GM19099 (cell line): ENCODE results near the gene IPO13.

Experiments
- POLR2A ChIP-seq: IDR thresholded peaks from 3 replicates; pipeline ENCODE4 v1.6.1; 2011; ENCODE audit warnings: low read depth; ENCODE audit not compliant: insufficient read length; ENCODE audit errors: extremely low read depth

The IPO13 gene

DNA sequence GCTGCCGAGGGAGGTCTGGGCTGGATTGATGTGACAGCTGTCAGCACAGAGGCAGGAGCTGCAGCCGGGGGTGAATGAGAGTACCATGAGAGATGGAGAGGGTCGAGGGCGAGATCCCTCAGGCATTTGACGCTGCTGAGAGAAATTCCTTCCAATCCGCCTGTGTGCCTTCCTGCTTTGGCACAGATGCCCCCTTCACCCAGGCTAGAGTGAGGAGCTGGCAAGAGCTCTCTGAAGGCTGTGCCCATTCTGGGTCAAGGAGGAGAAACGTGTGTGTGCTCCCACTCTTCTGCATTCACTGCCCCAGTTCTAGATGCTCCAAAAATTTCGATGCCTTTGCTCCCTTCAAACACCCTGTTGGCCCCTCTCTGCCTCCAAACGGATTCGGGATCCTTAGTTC lies 8.4 kb upstream of the IPO13 start:
- no peak for TF ChIP-seq POLR2A

DNA sequence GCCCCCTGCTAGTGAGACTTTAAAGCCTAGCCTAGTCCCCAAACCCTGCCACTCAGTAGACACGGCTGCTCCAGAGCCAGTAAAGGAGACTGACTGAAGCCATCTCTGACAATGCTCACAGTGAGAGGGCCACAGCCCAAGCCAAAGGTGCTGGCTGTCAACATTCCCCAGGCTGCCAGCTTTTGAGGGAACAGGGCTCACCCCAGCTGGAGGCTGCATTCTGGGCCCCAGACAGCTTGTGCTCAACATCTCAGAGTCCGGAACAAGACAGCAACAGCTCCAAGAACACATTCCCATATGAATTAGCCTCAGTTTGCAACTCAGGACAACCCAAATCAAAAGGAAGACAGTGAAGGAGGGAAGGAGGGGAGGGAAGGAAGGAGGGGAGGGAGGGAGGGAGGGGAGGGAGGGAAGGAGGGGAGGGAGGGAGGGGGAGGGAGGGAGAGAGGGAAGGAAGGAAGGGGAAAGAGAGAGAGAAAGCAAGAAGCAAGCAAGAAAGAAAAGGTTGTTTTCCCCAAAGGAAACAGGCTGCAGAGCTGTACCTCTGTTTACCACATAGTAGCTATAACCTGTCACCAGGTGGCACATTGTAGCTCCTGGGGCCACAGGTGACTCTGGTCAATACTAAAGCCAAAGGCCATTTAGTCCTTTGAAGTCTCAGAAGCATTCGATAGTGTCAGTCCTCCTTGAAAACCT lies 7.7 kb upstream of the IPO13 start:
- no peak for TF ChIP-seq POLR2A

DNA sequence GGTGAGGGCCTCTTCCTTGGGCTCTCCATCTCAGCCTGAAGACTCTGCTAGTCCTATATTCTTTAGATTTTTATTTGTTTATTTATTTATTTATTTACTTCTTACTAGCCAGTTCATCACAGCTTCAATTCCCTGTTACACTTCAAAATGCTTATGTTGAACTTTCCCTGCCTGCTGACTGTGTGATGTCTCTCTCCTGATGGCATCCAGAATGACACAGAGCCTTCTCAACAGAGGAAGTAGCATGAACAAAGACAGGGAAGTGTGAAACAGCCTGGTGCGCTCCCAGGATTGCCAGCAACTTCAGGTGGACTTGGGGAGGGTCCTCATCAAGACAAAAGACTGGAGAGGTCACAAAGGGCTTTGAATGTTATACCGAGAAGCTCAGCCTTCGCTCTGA lies 4.3 kb upstream of the IPO13 start:
- TF ChIP-seq POLR2A, result no peak

DNA sequence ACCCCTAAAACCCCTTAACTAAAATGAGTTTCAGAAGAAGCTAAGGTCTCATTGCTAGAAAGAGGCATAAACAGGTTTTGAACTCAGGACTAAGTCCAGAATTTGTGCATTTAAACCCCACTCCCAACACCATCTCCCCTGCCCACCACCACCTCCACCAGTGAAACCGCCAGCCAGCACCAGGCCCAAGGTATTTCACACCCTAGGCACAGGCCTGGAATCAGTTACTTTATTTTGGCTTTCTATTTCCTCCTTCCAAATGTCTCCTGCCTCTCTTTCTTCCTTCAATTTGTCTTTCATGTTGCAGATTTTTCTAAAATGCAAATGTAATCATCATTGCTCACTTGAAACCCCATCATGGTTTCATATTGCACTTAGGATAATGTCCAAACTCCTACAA lies 1.9 kb upstream of the IPO13 start:
- no peak for TF ChIP-seq POLR2A

DNA sequence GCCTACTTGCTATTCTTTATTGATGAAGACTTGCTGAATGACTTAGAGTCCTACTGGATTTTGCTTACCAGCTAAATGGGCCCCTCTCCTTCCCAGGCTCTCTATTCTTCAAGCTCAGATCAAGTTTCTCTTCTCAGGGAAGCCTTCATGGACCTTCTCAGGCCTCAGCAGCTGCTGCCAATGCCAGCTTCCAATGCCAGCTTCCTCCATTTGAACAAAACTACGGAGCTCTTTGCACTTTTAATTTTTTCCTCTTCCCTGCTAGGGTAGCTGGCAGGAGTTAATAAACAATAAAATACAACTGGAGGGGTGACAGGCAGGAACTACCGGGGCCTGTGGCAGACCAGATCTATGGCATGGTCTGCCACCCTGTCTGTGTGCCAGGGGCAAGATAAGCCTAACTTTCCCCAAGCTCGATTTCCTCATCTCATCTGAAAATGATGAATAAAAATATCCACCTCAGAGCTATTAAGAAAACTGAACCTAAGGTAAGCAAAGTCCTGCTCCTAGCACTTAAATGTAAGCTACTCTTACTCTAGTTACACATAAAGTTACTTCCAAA lies 995 bp upstream of the IPO13 start:
- no peak for TF ChIP-seq POLR2A

DNA sequence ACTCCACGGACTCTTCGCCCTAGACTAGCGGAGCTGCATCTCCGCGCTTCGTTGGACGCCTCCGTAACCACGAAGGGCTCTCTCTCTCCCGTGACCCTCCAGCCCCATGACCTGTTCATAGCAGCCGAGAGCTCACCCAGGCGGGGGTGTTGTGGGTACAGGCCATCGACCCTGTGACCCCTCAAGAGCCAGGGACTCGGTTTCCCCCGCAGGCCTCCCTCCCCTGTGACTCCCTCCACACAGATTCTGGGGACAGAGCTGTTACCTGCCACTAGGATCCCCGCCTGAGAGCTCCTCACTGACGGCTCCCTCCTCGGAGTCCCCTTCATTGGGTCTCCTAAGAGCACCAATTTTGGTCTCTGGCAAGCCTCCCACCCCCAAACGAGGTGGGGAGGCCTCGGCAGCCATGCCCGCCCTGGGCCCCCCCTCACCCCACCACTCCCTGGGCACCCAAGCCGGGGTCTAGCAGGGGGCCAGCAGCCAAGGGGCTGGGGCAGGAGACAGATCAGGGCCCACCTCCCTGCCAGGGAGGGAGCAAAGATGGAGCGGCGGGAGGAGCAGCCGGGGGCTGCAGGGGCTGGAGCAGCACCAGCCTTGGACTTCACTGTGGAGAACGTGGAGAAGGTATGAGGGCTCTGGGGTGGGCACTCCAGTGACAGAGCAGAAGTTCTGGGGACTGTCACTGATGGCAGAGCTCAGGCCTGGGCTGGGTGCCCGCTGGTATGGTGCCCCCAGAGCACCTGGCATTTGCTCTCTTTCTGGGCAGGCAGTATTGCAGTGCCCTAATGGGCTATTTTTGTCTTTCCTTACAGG lies 517 bp downstream of the IPO13 start:
- no peak for TF ChIP-seq POLR2A

DNA sequence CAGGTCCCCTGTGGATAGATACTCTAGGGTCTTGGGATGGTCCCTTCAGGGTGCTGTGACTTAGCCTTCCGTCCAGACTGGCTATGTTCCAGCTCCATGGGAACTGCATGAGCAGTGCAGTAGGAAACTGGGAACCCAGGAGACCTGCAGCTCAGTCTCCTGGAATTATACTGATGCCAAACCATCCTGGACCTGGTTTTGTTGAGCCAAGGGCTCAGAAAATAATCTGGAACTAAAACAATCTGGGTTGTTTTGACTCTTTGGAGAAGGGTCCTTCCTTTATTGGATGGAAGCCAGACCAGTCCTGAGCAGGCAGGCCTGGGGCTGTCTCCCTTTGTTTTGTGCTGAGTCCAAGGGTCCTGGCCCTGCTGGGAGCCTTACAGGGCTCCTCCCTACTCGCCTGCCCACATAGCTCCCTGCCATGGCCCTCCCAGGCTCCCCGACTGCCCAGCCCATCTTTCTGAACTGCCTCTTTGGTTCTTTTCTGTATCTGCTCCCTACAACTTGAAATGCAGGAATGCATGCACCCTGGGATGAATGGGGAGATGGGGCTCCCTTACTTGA lies 1.2 kb downstream of the IPO13 start:
- TF ChIP-seq POLR2A, result no peak

DNA sequence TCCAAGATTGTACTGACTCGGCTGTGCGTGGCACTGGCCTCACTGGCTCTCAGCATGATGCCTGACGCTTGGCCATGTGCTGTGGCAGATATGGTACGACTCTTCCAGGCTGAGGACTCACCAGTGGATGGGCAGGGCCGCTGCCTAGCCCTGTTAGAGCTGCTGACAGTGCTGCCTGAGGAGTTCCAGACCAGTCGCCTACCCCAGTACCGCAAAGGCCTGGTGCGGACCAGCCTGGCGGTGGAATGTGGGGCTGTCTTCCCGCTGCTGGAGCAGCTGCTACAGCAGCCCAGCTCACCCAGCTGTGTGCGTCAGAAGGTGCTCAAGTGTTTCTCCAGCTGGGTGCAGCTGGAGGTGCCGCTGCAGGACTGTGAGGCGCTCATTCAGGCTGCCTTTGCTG lies 2.9 kb downstream of the IPO13 start:
- TF ChIP-seq POLR2A, result no peak

DNA sequence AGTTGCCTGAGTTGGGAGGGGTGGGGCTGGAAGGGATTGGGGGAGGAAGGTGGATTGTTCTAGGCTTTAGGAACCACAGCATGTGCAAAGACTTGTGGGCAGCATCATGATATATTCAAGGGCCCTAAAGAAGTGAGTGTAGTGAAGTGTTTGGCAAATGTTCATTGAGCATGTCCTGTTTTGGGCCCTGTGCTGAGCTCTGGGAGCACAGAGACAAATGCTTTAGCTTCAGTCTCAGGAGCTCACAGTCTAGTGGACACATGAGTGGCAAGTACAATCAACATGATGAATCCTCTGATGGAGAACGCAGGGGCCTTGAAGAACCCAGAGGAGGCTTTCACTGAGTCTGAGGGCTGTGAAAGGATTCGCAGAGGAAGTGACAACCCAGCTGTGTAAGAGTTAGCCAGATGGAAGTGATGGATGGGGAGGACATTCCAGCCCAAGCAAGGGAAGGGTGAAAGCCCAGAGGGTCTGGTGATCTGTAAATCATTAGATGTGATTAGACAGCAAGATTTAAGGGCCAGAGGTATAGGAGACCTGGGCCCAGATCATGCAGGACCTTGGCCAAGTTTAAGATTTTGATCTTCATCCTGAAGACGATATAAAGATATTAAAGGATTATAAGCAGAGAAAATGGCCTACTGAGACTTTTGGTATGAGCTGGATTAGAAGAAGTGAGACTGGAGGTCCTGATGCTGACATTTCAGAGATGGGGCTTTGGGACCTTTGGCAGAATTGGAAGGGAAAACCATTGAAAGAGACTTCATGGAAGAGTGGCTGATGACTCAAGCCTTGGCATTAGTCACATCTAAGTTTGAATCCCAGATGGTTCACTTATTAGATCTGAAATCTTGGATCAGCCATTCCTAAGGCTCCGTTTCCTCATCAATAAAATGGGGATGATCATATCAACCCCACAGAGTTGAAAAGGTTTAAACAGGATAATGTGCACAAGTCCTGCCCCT lies 4.6 kb downstream of the IPO13 start:
- no peak for TF ChIP-seq POLR2A

DNA sequence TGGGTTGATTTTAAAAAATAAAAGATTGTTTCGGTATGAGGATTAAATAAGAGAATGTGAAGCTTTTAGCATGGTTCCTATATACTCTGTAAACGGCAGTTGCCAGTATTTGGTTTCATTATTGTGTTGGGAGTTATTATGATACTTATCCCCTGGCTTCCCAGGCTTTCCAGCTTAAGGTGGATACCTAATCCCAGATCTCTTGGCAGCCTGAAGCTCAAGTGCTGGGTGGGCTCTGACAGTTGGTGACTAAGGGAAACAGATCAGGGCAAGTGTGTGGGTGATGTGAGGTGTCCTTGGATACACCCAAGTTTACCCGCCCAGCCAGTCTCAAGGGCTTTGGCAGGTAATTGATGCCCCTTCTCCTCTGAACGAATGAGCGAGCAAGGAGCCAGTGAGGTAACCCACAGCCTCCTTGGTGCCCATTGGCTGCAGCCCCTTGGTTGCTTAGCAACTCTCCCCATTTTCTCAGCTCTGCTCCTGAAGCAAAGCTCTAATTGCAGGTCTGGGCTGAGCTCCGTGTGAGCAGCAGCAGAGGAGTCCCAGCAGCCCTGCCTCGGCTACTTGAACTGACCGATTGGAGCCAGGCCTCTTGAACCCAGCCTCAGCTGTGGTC lies 6.1 kb downstream of the IPO13 start:
- TF ChIP-seq POLR2A, result no peak

DNA sequence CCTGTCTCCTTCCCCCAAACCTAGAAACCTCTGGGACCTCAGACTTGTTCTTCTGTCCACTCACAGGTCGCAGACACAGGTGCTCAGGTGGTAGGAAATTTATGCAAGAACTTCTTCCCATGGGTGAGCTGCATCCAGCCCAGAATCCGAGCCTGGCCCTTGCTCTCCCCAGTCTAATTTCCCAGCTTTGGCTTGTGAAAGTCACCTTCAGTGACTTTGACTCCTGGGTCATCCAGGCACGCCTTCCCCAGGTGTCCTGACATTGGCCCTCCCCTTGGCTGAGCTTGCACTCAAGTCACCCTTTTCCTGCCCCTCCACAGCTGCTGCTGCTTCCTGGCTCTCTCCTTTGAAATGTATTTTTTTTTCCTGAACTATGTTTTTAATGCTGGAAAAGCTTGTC lies 6.6 kb downstream of the IPO13 start:
- no peak for TF ChIP-seq POLR2A

DNA sequence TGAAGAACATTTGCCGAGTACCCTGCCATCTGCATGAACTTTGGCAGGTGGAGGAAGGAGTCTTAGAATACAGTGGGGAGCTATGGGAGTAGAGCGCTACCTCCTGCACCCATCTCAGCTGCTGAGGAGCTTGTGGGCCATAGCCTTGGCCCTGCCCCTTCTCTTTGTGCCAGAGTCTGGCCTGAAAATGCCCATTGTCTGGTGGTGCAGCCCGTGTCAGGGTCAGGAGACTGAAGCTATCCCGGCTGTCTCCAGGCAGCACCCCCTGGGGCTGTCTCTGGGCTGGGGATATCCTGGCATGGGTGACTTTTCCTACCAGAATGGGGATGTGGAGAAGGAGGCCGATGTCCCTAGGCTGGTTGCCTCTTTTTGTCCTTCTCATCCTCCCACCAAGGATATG lies 7.3 kb downstream of the IPO13 start:
- no peak for TF ChIP-seq POLR2A

DNA sequence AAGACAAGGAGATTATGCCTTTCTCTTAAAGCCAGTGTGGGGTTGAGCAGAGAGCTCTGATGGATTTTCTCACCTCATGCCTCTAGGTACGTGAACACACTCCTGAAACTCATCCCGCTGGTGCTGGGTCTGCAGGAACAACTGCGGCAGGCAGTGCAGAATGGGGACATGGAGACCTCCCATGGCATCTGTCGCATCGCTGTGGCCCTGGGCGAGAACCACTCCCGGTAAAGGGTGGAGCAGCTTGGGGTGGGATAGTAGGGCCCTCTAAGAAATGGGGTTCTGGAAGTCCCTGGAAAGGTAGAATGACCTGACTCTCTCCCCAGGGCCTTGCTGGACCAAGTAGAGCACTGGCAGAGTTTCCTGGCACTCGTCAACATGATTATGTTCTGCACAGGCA lies 9.5 kb downstream of the IPO13 start:
- no peak for TF ChIP-seq POLR2A

DNA sequence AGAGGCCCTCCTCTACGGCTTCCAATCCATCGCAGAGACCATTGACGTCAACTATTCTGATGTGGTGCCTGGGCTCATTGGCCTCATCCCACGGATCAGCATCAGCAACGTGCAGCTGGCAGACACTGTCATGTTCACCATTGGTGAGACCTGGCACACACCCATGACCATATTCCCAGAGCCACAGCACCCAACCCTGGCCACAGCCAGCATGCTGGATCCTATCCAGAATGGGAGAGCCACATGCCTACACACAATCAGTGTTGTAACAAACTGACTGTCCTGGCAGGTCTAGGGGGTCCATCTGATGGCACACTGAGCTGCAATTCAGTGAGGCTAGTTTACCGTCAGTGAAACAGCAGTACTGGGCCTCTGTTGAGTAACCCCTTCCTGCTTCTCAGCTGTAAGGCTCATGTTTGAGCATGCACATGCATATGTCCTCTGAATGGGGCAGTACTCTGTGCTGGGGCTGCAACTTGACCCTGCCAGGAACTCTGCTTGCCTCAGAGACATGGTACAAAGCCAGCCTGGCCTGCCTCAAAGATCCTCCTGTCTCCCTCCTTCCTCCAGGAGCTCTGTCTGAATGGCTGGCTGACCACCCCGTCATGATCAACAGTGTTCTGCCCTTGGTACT lies 10.8 kb downstream of the IPO13 start:
- no peak for TF ChIP-seq POLR2A
